ENCODE results near the gene BICDL1.

The BICDL1 gene

GRCh38 chr12:120066341-120066740 is 77.3 kb downstream of the BICDL1 start:
- Mint-ChIP-seq H3K27me3 (no peaks in the 10 kb centered on the region), H3K4me3 (no peak overlapping the region), H3K9me3 (no peaks in the 10 kb centered on the region), H3K27ac (no peak overlapping the region), H3K4me1 (ENCODE audit: low read depth in 2 of 2) (peaks cover 0 to 6% of the 10 kb centered on the region in 2 donors), H3K36me3 (ENCODE audit: insufficient read depth) (peaks cover 15% of the 10 kb centered on the region)
- DNase-seq: no peak
- ATAC-seq (replicated peaks): no peak

DNA sequence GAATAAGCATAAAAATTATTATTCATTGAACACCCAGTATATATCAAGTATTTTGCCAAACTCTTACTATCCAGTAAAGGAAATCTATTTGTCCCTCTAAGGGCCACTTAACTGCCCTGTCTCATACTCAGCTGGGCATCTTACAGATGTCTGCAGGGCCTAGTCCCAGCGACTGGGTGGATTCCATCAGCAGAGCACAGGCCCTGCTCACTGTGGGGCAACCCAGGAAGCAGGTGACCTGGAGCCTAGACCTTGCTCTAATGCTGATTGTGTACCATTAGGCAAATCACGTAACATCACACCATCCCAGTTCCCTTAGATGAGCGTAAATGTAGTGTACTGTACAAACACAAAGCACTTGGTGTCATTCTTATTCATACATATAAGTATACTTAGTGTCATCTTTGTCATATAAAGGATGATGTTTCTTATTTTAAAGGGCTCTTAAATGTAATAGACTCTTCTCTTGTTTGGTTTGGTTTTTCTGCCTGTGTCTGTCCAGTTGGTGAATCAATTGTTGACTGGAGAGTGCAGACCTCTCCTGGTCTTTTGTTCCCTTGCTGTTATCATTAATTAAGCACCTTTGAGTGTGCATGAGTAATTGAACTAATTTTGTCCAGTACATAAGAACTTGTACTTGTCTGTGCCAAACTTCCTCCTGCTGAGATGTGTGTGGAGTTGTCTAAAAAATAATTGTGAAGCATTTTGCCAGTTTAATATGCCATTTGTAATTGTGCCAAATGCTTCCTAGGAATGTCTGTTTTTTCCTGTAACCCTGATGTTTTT is 78.2 kb downstream of the BICDL1 start:
- Mint-ChIP-seq H3K9me3 (no peaks in the 10 kb centered on the region), H3K4me1 (ENCODE audit: low read depth in 2 of 2) (peaks cover 0 to 6% of the 10 kb centered on the region in 2 donors), H3K27ac (peak overlapping the region in 1 of 2 donors; percentile 74), H3K27me3 (no peaks in the 10 kb centered on the region), H3K36me3 (ENCODE audit: insufficient read depth) (peaks cover 20% of the 10 kb centered on the region), H3K4me3 (no peak overlapping the region)
- DNase-seq (no peak), ATAC-seq (replicated peaks) (no peak)

- Mint-ChIP-seq H3K27me3 (no peaks in the 10 kb centered on the region), H3K4me1 (ENCODE audit: low read depth in 2 of 2) (peaks cover 0 to 6% of the 10 kb centered on the region in 2 donors), H3K36me3 (ENCODE audit: insufficient read depth) (peaks cover 23% of the 10 kb centered on the region), H3K9me3 (no peaks in the 10 kb centered on the region), H3K27ac (peak overlapping the region in 1 of 2 donors; percentile 74), H3K4me3 (no peak overlapping the region)
- no peak for ATAC-seq (replicated peaks)
- DNase-seq: no peak
These were observed 78.9 kb downstream of the BICDL1 start for GRCh38 chr12:120067901-120068300.

DNA sequence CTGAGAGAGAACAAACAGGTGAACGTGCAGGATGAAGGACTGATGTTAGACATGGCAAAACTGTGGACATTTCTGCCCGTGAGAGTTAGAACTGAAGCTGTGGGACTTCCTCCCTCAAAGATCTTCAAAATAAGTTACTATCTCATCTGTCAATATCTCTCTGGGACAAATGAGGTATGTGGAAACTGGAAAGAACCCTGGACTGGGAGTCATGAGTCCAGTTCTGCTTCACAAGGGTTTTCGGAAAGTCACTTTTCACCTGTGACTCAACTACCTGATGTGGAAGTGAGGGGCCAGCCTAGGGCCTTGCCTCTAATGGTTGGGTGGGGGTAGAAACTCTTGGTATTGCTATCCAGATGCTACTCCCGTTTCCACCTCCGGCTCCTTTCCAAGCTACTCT is 80.2 kb downstream of the BICDL1 start:
- Mint-ChIP-seq H3K4me3 (no peak overlapping the region), H3K27me3 (no peaks in the 10 kb centered on the region), H3K9me3 (no peaks in the 10 kb centered on the region), H3K4me1 (ENCODE audit: low read depth in 2 of 2) (peaks cover 0 to 6% of the 10 kb centered on the region in 2 donors), H3K27ac (peak overlapping the region in 1 of 2 donors; percentile 28), H3K36me3 (ENCODE audit: insufficient read depth) (peaks cover 29% of the 10 kb centered on the region)
- DNase-seq (no peak), ATAC-seq (replicated peaks) (no peak)

DNA sequence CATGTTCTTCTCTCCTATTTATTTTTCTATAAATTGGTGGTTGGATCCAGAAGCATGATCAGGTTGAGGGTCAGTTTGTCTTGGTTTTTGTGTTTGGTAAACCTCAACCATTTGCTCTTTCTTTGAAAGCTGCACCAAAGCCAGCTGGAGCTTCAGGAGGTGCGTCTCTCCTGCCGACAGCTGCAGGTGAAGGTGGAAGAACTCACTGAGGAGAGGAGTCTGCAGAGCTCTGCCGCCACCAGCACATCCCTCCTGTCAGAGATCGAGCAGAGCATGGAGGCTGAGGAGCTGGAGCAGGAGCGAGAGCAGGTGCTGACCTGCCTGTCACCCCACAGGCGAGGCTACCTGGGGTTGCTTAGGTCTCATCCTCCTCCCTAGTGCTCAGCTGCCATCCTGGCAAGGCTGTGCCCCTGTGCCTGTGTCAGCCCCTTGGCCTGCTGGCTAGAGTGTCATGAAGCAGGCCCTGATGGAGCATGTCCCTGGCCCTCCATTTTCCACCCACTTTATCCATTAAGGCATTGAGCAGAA is 82.5 kb downstream of the BICDL1 start:
- H3K36me3 Mint-ChIP-seq (ENCODE audit: insufficient read depth): peaks cover 24% of the 10 kb centered on the region

GRCh38 chr12:120072472-120073249 is 83.6 kb downstream of the BICDL1 start:
- Mint-ChIP-seq H3K4me3 (no peak overlapping the region), H3K27ac (no peak overlapping the region), H3K4me1 (ENCODE audit: low read depth in 2 of 2) (peaks cover 0 to 5% of the 10 kb centered on the region in 2 donors), H3K27me3 (no peaks in the 10 kb centered on the region), H3K9me3 (no peaks in the 10 kb centered on the region), H3K36me3 (ENCODE audit: insufficient read depth) (peaks cover 24% of the 10 kb centered on the region)
- ATAC-seq (replicated peaks) (no peak), DNase-seq (no peak)

More for the DNA sequence above, 82.5 kb downstream of the BICDL1 start:
- H3K9me3 Mint-ChIP-seq: no peaks in the 10 kb centered on the region
- H3K27me3 Mint-ChIP-seq: no peaks in the 10 kb centered on the region
- ATAC-seq (replicated peaks) (no peak), DNase-seq (no peak)
- H3K4me3 Mint-ChIP-seq: no peak overlapping the region
- H3K27ac Mint-ChIP-seq: peak overlapping the region; percentile 32 to 77
- peaks cover 0 to 6% of the 10 kb centered on the region in 2 donors for H3K4me1 Mint-ChIP-seq (ENCODE audit: low read depth in 2 of 2)

DNA sequence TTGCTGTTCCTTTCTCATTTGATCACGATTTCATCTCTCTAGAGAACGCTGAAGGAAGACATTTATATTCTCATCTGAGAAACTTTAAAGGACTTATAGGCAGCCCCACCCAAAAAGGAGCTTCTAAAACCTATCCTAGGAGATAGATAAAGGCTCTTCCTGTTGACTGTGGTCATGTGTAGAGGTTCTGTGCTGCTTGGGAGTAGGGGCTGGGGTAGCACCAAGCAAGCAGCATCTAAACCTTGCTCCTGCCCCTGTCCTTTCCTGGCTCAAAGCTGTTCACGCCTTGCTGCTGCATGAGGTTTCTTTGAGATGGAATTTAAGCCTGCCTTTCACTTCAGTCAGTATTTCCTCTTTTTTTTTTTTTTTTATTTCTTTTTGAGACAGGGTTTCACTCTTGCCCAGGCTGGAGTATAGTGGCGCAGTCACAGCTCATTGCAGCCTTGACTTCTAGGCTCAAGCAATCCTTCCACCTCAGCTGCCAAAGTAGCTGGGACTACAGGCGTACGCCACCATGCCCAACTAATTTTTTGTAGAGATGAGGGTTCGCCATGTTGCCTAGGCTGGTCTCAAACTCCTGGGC is 86.1 kb downstream of the BICDL1 start:
- no peak overlapping the region for H3K4me3 Mint-ChIP-seq
- peaks cover 0 to 5% of the 10 kb centered on the region in 2 donors for H3K4me1 Mint-ChIP-seq (ENCODE audit: low read depth in 2 of 2)
- peaks cover 27% of the 10 kb centered on the region for H3K36me3 Mint-ChIP-seq (ENCODE audit: insufficient read depth)
- H3K27ac Mint-ChIP-seq: peak overlapping the region in 1 of 2 donors; percentile 53
- DNase-seq (no peak), ATAC-seq (replicated peaks) (no peak)
- no peaks in the 10 kb centered on the region for H3K27me3 Mint-ChIP-seq
- no peaks in the 10 kb centered on the region for H3K9me3 Mint-ChIP-seq

GRCh38 chr12:120076651-120077050 is 87.6 kb downstream of the BICDL1 start:
- Mint-ChIP-seq H3K27ac (peak overlapping the region in 1 of 2 donors; percentile 51), H3K4me3 (no peak overlapping the region), H3K27me3 (no peaks in the 10 kb centered on the region), H3K9me3 (no peaks in the 10 kb centered on the region), H3K36me3 (ENCODE audit: insufficient read depth) (peaks cover 28% of the 10 kb centered on the region), H3K4me1 (ENCODE audit: low read depth in 2 of 2) (peaks cover 0 to 5% of the 10 kb centered on the region in 2 donors)
- DNase-seq: no peak
- no peak for ATAC-seq (replicated peaks)

DNA sequence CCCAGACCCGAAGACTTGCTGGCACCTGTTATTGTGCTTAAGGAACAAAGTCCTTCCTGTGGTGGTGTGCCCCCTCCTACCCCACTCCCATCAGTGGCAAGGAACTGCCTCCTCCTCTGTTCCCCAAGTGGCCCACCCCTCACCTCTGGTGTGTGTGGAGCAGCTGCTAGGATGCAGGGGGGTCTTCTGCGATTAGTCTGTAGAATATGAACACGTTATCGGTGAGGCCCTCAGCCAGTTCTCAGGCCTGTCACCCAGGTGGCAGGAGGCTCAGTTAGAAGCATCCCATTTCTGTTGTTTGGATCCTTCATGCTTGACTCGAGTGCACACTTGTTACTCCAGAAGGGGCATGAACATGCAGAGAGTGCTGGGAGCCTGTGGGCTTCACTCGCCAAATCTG is 88.2 kb downstream of the BICDL1 start:
- Mint-ChIP-seq H3K4me1 (ENCODE audit: low read depth in 2 of 2) (peaks cover 0 to 5% of the 10 kb centered on the region in 2 donors), H3K36me3 (ENCODE audit: insufficient read depth) (peaks cover 28% of the 10 kb centered on the region), H3K4me3 (no peak overlapping the region), H3K9me3 (no peaks in the 10 kb centered on the region), H3K27me3 (no peaks in the 10 kb centered on the region), H3K27ac (no peak overlapping the region)
- ATAC-seq (replicated peaks): no peak
- no peak for DNase-seq

DNA sequence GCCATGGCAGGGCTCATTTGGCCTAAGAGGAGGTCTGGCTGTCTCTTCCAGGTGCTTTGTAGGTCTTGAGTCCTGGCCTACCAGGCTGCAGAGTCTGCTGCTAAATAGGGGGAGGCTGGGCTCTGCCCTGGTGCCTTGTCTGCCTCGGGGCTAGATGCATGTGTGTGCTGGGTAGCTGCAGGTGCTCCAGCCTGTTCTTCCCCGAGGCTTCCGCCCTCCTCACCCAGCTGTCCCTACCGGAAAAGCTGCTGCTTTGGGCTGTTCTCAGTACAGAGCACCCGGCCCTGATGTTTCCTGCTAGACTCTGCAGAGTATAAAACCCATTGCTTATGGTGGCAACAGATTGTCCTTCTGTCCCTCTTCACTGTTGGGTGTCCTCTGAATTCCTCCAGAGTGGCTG is 89.8 kb downstream of the BICDL1 start:
- Mint-ChIP-seq H3K4me1 (ENCODE audit: low read depth in 2 of 2) (peaks cover 0 to 5% of the 10 kb centered on the region in 2 donors), H3K27ac (peak overlapping the region; percentile 42 to 76), H3K27me3 (no peaks in the 10 kb centered on the region), H3K4me3 (no peak overlapping the region), H3K9me3 (no peaks in the 10 kb centered on the region), H3K36me3 (ENCODE audit: insufficient read depth) (peaks cover 28% of the 10 kb centered on the region)
- no peak for DNase-seq
- no peak for ATAC-seq (replicated peaks)

- peaks cover under 1 to 5% of the 10 kb centered on the region in 2 donors for H3K4me1 Mint-ChIP-seq (ENCODE audit: low read depth in 2 of 2)
These were observed 90.7 kb downstream of the BICDL1 start for GRCh38 chr12:120079411-120080400.

GRCh38 chr12:120081641-120082040 is 92.6 kb downstream of the BICDL1 start:
- DNase-seq (no peak), ATAC-seq (replicated peaks) (no peak)
- Mint-ChIP-seq H3K27ac (no peak overlapping the region), H3K27me3 (no peaks in the 10 kb centered on the region), H3K4me1 (ENCODE audit: low read depth in 2 of 2) (peaks cover 5 to 9% of the 10 kb centered on the region in 2 donors), H3K4me3 (no peak overlapping the region), H3K36me3 (ENCODE audit: insufficient read depth) (peaks cover 37% of the 10 kb centered on the region), H3K9me3 (no peaks in the 10 kb centered on the region)

More at GRCh38 chr12:120079411-120080400, 90.7 kb downstream of the BICDL1 start:
- Mint-ChIP-seq H3K27me3 (no peaks in the 10 kb centered on the region), H3K27ac (peak overlapping the region; percentile 44 to 76), H3K9me3 (no peaks in the 10 kb centered on the region), H3K36me3 (ENCODE audit: insufficient read depth) (peaks cover 33% of the 10 kb centered on the region), H3K4me3 (no peak overlapping the region)
- ATAC-seq (replicated peaks) (no peak), DNase-seq (no peak)
